ENCODE results near the gene KIAA1549.

DNA sequence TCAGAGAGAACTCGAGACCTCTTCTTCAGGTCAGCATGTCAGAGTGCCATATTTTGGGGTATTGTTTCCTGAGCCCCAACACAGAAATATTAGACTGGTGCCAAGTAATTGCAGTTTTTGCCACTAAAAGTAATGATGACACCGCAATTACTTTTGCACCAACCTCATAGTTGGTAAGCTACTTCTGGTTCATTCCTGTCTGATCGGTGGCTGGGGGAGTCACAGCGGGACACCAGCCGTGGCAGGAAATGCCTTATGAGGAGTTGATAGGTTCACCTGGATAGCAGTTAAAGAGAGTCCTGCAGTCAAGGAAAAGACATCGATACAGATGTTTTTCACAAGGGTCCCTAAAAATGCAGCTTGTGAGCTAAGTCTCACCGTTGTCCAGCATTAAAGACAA is 159.3 kb downstream of the KIAA1549 start:
- TF ChIP-seq, protein P1, sequence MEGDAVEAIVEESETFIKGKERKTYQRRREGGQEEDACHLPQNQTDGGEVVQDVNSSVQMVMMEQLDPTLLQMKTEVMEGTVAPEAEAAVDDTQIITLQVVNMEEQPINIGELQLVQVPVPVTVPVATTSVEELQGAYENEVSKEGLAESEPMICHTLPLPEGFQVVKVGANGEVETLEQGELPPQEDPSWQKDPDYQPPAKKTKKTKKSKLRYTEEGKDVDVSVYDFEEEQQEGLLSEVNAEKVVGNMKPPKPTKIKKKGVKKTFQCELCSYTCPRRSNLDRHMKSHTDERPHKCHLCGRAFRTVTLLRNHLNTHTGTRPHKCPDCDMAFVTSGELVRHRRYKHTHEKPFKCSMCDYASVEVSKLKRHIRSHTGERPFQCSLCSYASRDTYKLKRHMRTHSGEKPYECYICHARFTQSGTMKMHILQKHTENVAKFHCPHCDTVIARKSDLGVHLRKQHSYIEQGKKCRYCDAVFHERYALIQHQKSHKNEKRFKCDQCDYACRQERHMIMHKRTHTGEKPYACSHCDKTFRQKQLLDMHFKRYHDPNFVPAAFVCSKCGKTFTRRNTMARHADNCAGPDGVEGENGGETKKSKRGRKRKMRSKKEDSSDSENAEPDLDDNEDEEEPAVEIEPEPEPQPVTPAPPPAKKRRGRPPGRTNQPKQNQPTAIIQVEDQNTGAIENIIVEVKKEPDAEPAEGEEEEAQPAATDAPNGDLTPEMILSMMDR (conservative IDR thresholded peaks at IDR 0.05): no peak
- TF ChIP-seq EZH2 (IDR thresholded peaks at IDR 0.05; ENCODE audit: low read depth): no peak
